SU-DHL-6 (cell line): ENCODE results near the gene CORO1A.
"Not testable (repeated sequence)": the region's sequence is repeated elsewhere in the genome, so short reads cannot be mapped to it uniquely, and the experiment has no call there.

Experiments used
- H2AFZ ChIP-seq: fragments of 200-600 bp; sonication (generic); 2 replicates; pipeline ENCODE4 v1.6.1; 2014; ENCODE audit warnings: low read depth, mild to moderate bottlenecking, moderate library complexity, mixed read lengths, antibody characterized with exemption, low read length; ENCODE audit not compliant: severe bottlenecking
- H3F3A ChIP-seq: fragments of 200-600 bp; shearing (Covaris generic); 2 replicates; pipeline ENCODE4 v1.6.0; 2016; ENCODE audit warnings: antibody characterized with exemption, mild to moderate bottlenecking; ENCODE audit not compliant: insufficient read depth
- H3K27ac ChIP-seq: fragments of 200-600 bp; sonication (generic); 2 replicates; pipeline ENCODE4 v1.5.1; 2016; ENCODE audit warnings: low read depth, mild to moderate bottlenecking, low read length, moderate library complexity, mixed read lengths
- H3K27me3 ChIP-seq: fragments of 200-600 bp; sonication (generic), shearing (Covaris generic); 2 replicates; pipeline ENCODE4 v1.6.0; 2014; ENCODE audit warnings: mild to moderate bottlenecking, low read length
- H3K36me3 ChIP-seq: fragments of 200-600 bp; sonication (generic); 2 replicates; pipeline ENCODE4 v1.6.1; 2014; ENCODE audit warnings: mild to moderate bottlenecking, low read length, mixed read lengths
- H3K4me2 ChIP-seq: fragments of 300-600, 200-600 bp; shearing (Covaris generic), sonication (generic); 2 replicates; pipeline ENCODE4 v1.6.0; 2014; ENCODE audit warnings: low read length, low read depth, mild to moderate bottlenecking; ENCODE audit not compliant: poor library complexity, severe bottlenecking
- H3K4me3 ChIP-seq: fragments of 200-600 bp; sonication (generic); 2 replicates; pipeline ENCODE4 v1.5.1; 2014; ENCODE audit warnings: antibody characterized with exemption, low read length, mild to moderate bottlenecking, mixed read lengths; ENCODE audit not compliant: insufficient read depth, poor library complexity, severe bottlenecking
- H3K79me2 ChIP-seq: fragments of 200-600 bp; sonication (generic); 2 replicates; pipeline ENCODE4 v1.6.1; 2014; ENCODE audit warnings: mild to moderate bottlenecking, low read length, moderate library complexity; ENCODE audit not compliant: insufficient read depth
- H3K9ac ChIP-seq: fragments of 200-600 bp; sonication (generic); 2 replicates; pipeline ENCODE4 v1.7.0; 2014; ENCODE audit warnings: mild to moderate bottlenecking, low read length
- H3K9me2 ChIP-seq: fragments of 200-600 bp; sonication (generic); replicated peaks from 2 replicates; pipeline ENCODE4 v1.6.1; 2014; ENCODE audit warnings: low read length; ENCODE audit not compliant: insufficient read depth
- H3K9me3 ChIP-seq: fragments of 200-600 bp; sonication (generic); 2 replicates; pipeline ENCODE4 v1.6.1; 2014; ENCODE audit warnings: low read length, mixed read lengths; ENCODE audit not compliant: insufficient read depth
- H4K20me1 ChIP-seq: fragments of 200-600 bp; sonication (generic); 2 replicates; pipeline ENCODE4 v1.6.1; 2014; ENCODE audit warnings: low read depth, mild to moderate bottlenecking, antibody characterized with exemption, low read length, moderate library complexity, mixed read lengths
- CTCF ChIP-seq: fragments of 200-600 bp; sonication (generic); IDR thresholded peaks from one replicate; pipeline ENCODE4 v1.5.1; 2017; ENCODE audit warnings: antibody characterized with exemption, mild to moderate bottlenecking, low read length, moderate library complexity; ENCODE audit not compliant: insufficient read depth, poor library complexity, severe bottlenecking
- EZH2phosphoT487 ChIP-seq: fragments of 200-600 bp; sonication (generic), shearing (Covaris generic); conservative IDR thresholded peaks from 2 replicates; pipeline ENCODE4 v1.6.1; 2018; ENCODE audit warnings: mild to moderate bottlenecking, antibody characterized with exemption, low read length, moderate library complexity, mixed read lengths

Gene CORO1A

GRCh38 chr16:30157214-30157613 lies 26.2 kb upstream of the CORO1A start:
- Histone ChIP-seq H3K9ac (no peak overlapping the region), H4K20me1 (no peaks in the 10 kb centered on the region), H3K9me2 (no peaks in the 10 kb centered on the region), H3K9me3 (no peaks in the 10 kb centered on the region), H3F3A (peaks cover 4% of the 10 kb centered on the region; the same call in 1 of the 2 replicates), H3K4me2 (no peak overlapping the region), H3K27me3 (no peaks in the 10 kb centered on the region), H3K36me3 (no peaks in the 10 kb centered on the region), H2AFZ (no peak overlapping the region), H3K27ac (no peak overlapping the region), H3K4me3 (no peak overlapping the region), H3K79me2 (no peaks in the 10 kb centered on the region)
- no peak for TF ChIP-seq EZH2phosphoT487
- no peak for TF ChIP-seq CTCF

DNA sequence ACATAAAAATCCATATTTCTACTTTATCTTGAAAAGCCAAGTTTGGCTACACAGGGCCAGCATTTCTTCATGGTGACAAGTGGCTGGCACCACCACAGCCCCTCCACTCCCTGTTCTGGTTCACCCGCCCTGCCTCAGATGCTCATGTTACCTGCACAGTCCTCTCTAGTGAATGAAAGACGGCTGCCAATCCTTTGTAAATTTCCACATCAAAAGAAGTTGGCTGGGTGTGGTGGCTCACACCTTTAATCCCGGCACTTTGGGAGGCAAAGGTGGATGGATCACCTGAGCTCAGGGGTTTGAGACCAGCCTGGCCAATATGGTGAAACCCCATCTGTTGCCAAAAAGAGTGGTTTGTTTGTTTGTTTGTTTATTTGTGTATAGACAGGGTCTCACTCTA lies 19.9 kb upstream of the CORO1A start:
- no peaks in the 10 kb centered on the region for H3K27me3 ChIP-seq
- H3K79me2 ChIP-seq = no peaks in the 10 kb centered on the region
- no peaks in the 10 kb centered on the region for H3K9me2 ChIP-seq
- no peak overlapping the region for H3K4me2 ChIP-seq
- H2AFZ ChIP-seq = no peak overlapping the region
- TF ChIP-seq CTCF (no peak), EZH2phosphoT487 (no peak)
- no peaks in the 10 kb centered on the region for H4K20me1 ChIP-seq
- H3K4me3 ChIP-seq = no peak overlapping the region
- H3K27ac ChIP-seq = no peak overlapping the region
- H3F3A ChIP-seq = no peaks in the 10 kb centered on the region
- no peaks in the 10 kb centered on the region for H3K9me3 ChIP-seq
- no peak overlapping the region for H3K9ac ChIP-seq
- no peaks in the 10 kb centered on the region for H3K36me3 ChIP-seq

DNA sequence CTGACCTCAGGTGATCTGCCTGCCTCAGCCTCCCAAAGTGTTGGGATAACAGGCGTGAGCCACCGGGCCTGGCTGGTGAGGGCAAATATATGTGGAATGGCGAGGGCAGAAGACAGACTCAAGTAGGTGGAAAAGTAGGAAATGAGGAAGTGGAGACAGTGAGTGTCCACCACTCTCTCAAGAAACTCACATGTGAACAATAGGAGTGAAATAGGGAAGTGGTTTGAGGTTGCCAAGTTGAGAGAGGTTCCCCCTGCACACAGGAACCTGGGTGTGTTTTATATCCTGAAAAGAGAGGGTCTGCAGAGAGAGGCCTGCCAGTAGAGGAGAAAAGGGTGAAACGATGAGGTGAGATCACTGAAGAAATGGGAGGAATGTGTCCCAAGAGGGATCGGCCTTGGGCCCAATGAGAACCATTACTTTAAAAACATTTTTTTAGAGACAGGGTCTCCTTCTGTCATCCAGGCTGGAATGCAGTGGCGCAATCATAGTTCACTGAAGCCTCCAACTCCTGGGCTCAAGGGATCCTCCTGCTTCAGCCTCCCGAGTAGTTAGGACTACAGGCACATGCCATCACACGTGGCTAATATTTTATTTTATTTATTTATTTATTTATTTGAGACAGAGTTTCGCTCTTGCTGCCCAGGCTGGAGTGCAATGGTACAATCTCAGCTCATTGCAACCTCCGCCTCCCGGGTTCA lies 17.1 kb upstream of the CORO1A start:
- Histone ChIP-seq H3K27ac (no peak overlapping the region), H3K4me2 (peak overlapping the region; percentile 17), H3F3A (no peaks in the 10 kb centered on the region), H2AFZ (no peak overlapping the region), H3K79me2 (no peaks in the 10 kb centered on the region), H3K9me3 (no peaks in the 10 kb centered on the region), H3K4me3 (no peak overlapping the region), H3K9ac (no peak overlapping the region), H3K9me2 (no peaks in the 10 kb centered on the region), H3K36me3 (no peaks in the 10 kb centered on the region), H4K20me1 (no peaks in the 10 kb centered on the region), H3K27me3 (no peaks in the 10 kb centered on the region)
- TF ChIP-seq EZH2phosphoT487 (no peak), CTCF (no peak)

DNA sequence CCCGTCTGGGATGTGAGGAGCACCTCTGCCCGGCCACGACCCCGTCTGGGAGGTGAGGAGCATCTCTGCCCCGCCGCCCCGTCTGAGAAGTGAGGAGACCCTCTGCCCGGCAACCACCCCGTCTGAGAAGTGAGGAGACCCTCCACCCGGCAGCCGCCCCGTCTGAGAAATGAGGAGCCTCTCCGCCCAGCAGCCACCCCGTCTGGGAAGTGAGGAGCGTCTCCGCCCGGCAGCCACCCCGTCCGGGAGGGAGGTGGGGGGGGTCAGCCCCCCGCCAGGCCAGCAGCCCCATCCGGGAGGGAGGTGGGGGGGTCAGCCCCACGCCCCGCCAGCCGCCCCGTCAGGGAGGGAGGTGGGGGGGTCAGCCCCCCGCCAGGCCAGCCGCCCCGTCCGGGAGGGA lies 14.7 kb upstream of the CORO1A start:
- not testable (repeated sequence) for H3K27me3 ChIP-seq, H3K9ac ChIP-seq, H3K4me2 ChIP-seq, H3K9me2 ChIP-seq, H2AFZ ChIP-seq, H3K79me2 ChIP-seq, H3K4me3 ChIP-seq, H3K9me3 ChIP-seq, H3K36me3 ChIP-seq, H4K20me1 ChIP-seq, H3F3A ChIP-seq, H3K27ac ChIP-seq

- H3K9me3 ChIP-seq, H3K27me3 ChIP-seq, H3K4me3 ChIP-seq: not testable (repeated sequence)
These were observed 14.0 kb upstream of the CORO1A start for GRCh38 chr16:30169416-30169815.

DNA sequence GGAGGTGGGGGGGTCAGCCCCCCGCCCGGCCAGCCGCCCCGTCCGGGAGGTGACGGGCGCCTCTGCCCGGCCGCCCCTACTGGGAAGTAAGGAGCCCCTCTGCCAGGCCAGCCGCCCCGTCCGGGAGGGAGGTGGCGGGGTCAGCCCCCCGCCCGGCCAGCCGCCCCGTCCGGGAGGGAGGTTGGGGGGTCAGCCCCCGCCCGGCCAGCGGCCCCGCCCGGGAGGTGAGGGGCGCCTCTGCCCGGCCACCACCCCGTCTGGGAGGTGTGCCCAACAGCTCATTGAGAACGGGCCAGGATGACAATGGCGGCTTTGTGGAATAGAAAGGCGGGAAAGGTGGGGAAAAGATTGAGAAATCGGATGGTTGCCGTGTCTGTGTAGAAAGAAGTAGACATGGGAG lies 13.3 kb upstream of the CORO1A start:
- H3K9ac ChIP-seq, H3K79me2 ChIP-seq, H2AFZ ChIP-seq, H3K4me2 ChIP-seq, H3K27me3 ChIP-seq, H3K27ac ChIP-seq, H3F3A ChIP-seq, H3K9me2 ChIP-seq, H3K36me3 ChIP-seq, H3K4me3 ChIP-seq, H3K9me3 ChIP-seq, H4K20me1 ChIP-seq: not testable (repeated sequence)

More at GRCh38 chr16:30169416-30169815, 14.0 kb upstream of the CORO1A start:
- H3K9ac ChIP-seq, H3K4me2 ChIP-seq, H3F3A ChIP-seq, H3K36me3 ChIP-seq, H3K9me2 ChIP-seq, H4K20me1 ChIP-seq, H3K79me2 ChIP-seq, H2AFZ ChIP-seq, H3K27ac ChIP-seq: not testable (repeated sequence)
